ENCODE results near the gene SYCE3.

Gene SYCE3

DNA sequence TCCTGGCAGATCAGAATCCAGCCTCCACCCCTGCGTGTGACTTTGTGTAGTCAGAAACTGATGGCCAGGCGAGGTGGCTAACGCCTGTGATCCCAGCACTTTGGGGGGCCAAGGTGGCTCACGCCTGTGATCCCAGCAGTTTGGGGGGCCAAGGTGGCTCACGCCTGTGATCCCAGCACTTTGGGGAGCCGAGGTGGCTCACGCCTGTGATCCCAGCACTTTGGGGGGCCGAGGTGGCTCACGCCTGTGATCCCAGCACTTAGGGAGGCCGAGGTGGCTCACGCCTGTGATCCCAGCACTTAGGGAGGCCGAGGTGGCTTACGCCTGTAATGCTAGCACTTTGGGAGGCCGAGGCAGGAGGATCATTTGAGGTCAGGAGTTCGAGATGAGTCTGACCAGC, 49.5 kb downstream of the SYCE3 start:
- TF ChIP-seq, protein P1, sequence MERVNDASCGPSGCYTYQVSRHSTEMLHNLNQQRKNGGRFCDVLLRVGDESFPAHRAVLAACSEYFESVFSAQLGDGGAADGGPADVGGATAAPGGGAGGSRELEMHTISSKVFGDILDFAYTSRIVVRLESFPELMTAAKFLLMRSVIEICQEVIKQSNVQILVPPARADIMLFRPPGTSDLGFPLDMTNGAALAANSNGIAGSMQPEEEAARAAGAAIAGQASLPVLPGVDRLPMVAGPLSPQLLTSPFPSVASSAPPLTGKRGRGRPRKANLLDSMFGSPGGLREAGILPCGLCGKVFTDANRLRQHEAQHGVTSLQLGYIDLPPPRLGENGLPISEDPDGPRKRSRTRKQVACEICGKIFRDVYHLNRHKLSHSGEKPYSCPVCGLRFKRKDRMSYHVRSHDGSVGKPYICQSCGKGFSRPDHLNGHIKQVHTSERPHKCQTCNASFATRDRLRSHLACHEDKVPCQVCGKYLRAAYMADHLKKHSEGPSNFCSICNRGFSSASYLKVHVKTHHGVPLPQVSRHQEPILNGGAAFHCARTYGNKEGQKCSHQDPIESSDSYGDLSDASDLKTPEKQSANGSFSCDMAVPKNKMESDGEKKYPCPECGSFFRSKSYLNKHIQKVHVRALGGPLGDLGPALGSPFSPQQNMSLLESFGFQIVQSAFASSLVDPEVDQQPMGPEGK (CRISPR knock-in tag; IDR thresholded peaks at IDR 0.05; ENCODE audit: borderline replicate concordance) = no peak
- TF ChIP-seq ZNF70 (CRISPR knock-in tag; IDR thresholded peaks at IDR 0.05) (no peak), ZNF565 (CRISPR knock-in tag; conservative IDR thresholded peaks at IDR 0.05; ENCODE audit: low read depth) (no peak), RARB (CRISPR knock-in tag; IDR thresholded peaks at IDR 0.05) (no peak), ISL1 (CRISPR knock-in tag; IDR thresholded peaks at IDR 0.05) (no peak), GLIS3 (CRISPR knock-in tag; IDR thresholded peaks at IDR 0.05) (no peak)
- ATAC-seq = no peak

DNA sequence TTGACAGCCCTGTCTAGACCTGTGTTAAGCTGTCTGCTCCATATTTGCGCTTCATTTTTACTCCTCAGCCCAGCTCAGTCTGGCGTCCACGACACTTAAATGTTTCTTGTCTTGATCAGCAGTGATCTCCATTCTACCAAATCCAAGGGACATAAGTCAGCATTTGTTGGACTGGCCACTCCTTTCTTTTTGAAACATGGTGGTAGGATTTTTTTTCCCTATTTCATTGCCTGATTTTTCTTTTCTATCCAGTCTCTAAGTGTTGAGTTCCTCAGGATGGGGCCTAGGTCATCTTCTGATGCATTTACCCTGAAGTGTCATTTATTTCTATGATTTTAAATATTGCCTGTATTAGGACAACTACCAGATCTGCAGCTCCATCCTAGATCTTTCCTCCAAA, 53.8 kb downstream of the SYCE3 start:
- no peak for ATAC-seq
- no peak for TF ChIP-seq ZNF70 (CRISPR knock-in tag; IDR thresholded peaks at IDR 0.05)
- no peak for TF ChIP-seq PPARA (CRISPR knock-in tag; IDR thresholded peaks at IDR 0.05; ENCODE audit: borderline replicate concordance)
- no peak for TF ChIP-seq CSDC2 (CRISPR knock-in tag; IDR thresholded peaks at IDR 0.05)
- no peak for TF ChIP-seq GLIS3 (CRISPR knock-in tag; IDR thresholded peaks at IDR 0.05)
- no peak for TF ChIP-seq BACH2 (CRISPR knock-in tag; IDR thresholded peaks at IDR 0.05; ENCODE audit: borderline replicate concordance)
- TF ChIP-seq ZFP30 (CRISPR knock-in tag; IDR thresholded peaks at IDR 0.05) = no peak
- TF ChIP-seq, protein P2, sequence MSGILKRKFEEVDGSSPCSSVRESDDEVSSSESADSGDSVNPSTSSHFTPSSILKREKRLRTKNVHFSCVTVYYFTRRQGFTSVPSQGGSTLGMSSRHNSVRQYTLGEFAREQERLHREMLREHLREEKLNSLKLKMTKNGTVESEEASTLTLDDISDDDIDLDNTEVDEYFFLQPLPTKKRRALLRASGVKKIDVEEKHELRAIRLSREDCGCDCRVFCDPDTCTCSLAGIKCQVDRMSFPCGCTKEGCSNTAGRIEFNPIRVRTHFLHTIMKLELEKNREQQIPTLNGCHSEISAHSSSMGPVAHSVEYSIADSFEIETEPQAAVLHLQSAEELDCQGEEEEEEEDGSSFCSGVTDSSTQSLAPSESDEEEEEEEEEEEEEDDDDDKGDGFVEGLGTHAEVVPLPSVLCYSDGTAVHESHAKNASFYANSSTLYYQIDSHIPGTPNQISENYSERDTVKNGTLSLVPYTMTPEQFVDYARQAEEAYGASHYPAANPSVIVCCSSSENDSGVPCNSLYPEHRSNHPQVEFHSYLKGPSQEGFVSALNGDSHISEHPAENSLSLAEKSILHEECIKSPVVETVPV (CRISPR knock-in tag; IDR thresholded peaks at IDR 0.05) = no peak
- TF ChIP-seq ZFP3 (CRISPR knock-in tag; IDR thresholded peaks at IDR 0.05) = no peak
- no peak for TF ChIP-seq RARB (CRISPR knock-in tag; IDR thresholded peaks at IDR 0.05)
- no peak for TF ChIP-seq ARNTL (CRISPR knock-in tag; IDR thresholded peaks at IDR 0.05; ENCODE audit: borderline replicate concordance, low read depth)
- no peak for TF ChIP-seq SNAI2 (CRISPR knock-in tag; IDR thresholded peaks at IDR 0.05)
- TF ChIP-seq ZNF565 (CRISPR knock-in tag; conservative IDR thresholded peaks at IDR 0.05; ENCODE audit: low read depth) = no peak
- TF ChIP-seq ZNF8 (CRISPR knock-in tag; IDR thresholded peaks at IDR 0.05) = no peak

DNA sequence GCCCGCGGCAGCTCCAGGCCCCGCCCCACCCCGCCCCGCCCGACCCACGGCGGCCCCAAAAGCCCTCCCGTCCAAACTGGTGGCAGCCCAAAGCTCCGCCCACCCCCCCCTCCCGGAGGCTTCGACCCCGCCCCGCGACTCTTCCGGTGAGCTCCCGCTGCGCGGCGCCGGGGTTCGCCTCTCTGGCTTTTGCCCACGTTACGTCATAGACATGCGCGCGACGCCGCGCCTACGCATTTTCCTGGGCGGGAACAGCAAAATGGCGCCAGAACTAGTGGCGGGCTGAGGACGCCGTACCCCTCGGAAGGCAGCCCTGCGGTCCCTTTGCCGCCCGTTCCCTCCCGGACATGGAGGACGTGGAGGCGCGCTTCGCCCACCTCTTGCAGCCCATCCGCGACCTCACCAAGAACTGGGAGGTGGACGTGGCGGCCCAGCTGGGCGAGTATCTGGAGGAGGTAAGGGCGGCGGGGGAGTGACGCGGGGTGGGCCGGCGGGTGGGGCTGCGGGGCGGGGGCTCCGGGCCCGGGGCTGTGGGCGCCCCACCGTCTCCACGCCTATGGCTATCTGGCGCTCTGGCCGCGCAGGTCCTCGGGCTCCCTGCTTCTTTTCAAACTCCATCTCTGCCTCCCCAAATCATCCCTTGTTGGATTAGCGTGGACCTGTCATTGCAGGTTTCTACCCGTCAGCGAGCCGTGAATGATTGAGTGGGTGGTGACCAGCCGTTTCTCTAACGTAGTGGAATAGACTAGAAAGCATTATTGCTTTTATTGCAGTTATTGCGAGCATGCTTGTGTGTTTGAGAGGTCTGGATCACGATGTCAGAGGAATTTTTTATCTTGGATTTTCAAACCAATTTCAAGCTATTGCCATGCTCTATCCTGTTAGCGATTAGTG, 54.5 kb downstream of the SYCE3 start, which contains the start of gene NCAPH2:
Gene NCAPH2, plus strand, starts transcription at position 234 of the 894 bp plus-strand sequence. Its CDS starts 114 bp downstream, at position 348.
- peak; percentile 75 for ATAC-seq
- TF ChIP-seq SNAI2 (CRISPR knock-in tag; IDR thresholded peaks at IDR 0.05) = no peak
- no peak for TF ChIP-seq TOX (CRISPR knock-in tag; IDR thresholded peaks at IDR 0.05; ENCODE audit: borderline replicate concordance)
- TF ChIP-seq ZNF8 (CRISPR knock-in tag; IDR thresholded peaks at IDR 0.05) = no peak
- TF ChIP-seq RARB (CRISPR knock-in tag; IDR thresholded peaks at IDR 0.05) = no peak
- TF ChIP-seq ESRRG (CRISPR knock-in tag; IDR thresholded peaks at IDR 0.05) = no peak
- TF ChIP-seq, protein P1 (CRISPR knock-in tag; IDR thresholded peaks at IDR 0.05; ENCODE audit: borderline replicate concordance) = no peak
- no peak for TF ChIP-seq GLIS3 (CRISPR knock-in tag; IDR thresholded peaks at IDR 0.05)
- no peak for TF ChIP-seq ISL1 (CRISPR knock-in tag; IDR thresholded peaks at IDR 0.05)
- TF ChIP-seq ZNF565 (CRISPR knock-in tag; conservative IDR thresholded peaks at IDR 0.05; ENCODE audit: low read depth) = no peak
- TF ChIP-seq, protein P3, sequence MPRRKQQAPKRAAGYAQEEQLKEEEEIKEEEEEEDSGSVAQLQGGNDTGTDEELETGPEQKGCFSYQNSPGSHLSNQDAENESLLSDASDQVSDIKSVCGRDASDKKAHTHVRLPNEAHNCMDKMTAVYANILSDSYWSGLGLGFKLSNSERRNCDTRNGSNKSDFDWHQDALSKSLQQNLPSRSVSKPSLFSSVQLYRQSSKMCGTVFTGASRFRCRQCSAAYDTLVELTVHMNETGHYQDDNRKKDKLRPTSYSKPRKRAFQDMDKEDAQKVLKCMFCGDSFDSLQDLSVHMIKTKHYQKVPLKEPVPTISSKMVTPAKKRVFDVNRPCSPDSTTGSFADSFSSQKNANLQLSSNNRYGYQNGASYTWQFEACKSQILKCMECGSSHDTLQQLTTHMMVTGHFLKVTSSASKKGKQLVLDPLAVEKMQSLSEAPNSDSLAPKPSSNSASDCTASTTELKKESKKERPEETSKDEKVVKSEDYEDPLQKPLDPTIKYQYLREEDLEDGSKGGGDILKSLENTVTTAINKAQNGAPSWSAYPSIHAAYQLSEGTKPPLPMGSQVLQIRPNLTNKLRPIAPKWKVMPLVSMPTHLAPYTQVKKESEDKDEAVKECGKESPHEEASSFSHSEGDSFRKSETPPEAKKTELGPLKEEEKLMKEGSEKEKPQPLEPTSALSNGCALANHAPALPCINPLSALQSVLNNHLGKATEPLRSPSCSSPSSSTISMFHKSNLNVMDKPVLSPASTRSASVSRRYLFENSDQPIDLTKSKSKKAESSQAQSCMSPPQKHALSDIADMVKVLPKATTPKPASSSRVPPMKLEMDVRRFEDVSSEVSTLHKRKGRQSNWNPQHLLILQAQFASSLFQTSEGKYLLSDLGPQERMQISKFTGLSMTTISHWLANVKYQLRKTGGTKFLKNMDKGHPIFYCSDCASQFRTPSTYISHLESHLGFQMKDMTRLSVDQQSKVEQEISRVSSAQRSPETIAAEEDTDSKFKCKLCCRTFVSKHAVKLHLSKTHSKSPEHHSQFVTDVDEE (CRISPR knock-in tag; IDR thresholded peaks at IDR 0.05) = no peak
- no peak for TF ChIP-seq OSR1 (CRISPR knock-in tag; IDR thresholded peaks at IDR 0.05)

Measured in SK-N-SH treated with all-trans-retinoic acid at 6 μM for 48 hours (cell line).